ENCODE results near the gene SPATA7.

GRCh38 chr14:88386256-88386794 is 868 bp downstream of the SPATA7 start:
- TF ChIP-seq CTCF (IDR thresholded peaks at IDR 0.05), result no peak
- no peak for TF ChIP-seq POLR2A (IDR thresholded peaks at IDR 0.05)

Data from stomach (tissue), 4 donors.